Activated T-cell treated with anti-CD3 and anti-CD28 coated beads for 1 hour (primary cell): ENCODE measurements around the gene TBCE.

ENCODE experiments used
- DNase-seq: peaks from one replicate; pipeline ENCODE4 v3.0.0-alpha.2; 2020; ENCODE audit warnings: low read depth

The TBCE gene

GRCh38 chr1:235367000-235367908, at the start of gene TBCE:
Gene TBCE, plus strand, starts transcription at chr1:235367427. Its CDS starts 12,623 bp downstream, at chr1:235380050.
- peak; percentile 68 for DNase-seq

DNA sequence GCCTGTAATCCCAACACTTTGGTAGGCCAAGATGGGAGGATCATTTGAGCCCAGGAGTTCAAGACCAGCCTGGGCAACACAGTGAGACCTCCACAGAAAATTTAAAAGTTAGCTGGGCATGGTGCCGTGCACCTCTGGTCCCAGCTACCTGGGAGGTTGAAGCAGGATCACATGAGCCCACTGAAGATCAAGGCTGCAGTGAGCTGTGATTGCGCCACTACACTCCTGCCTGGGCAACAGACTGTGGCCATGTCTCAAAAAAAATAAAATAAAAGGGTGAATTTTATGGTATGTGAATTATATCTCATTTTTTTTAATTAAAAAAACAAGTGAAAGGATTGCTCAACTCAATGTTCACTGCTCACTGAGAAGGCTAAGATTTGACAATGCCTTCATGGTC, 48.0 kb upstream of the TBCE start:
- no peak for DNase-seq

GRCh38 chr1:235320521-235321179, 46.6 kb upstream of the TBCE start:
- no peak for DNase-seq

- no peak for DNase-seq
These were observed 42.9 kb upstream of the TBCE start for GRCh38 chr1:235324296-235324695.

DNA sequence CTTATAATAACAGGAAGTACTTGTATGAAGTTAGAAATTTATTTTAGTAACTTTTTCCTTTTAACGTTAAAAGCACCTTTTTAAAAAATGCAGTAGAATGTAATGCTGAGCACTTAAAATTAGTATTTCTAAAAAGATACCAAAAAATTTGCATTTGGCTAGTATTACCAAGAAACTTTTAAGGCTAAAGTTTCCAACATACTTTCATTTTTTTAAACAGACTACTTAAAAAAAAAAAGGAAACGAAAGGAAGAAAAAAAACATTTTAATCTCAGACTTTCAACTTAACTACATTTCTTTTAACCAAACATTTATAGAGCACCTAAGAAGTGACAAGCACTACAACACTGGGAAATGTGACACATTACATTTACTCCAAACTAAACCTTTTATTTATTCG, 42.1 kb upstream of the TBCE start:
- DNase-seq: no peak

DNA sequence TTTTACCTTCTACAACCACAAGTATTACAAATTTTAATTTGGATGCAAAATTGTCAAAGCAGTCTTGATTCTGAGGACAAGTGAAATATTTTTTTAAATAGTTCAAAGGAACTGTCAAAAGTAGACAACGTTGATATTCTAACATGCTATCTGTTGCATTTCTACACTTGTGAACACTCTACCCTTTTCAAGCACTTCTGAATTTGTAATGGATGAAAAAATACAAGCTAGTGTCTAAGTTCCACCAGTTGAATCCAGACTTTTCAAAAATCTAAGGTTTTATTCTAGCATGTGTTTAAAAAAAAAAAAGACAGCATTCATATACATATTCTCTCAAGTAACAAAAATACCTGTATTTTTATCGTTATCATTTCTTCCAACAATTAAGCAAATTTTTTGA, 41.4 kb upstream of the TBCE start:
- DNase-seq: no peak

- DNase-seq: peak; percentile 35
These were observed 40.3 kb upstream of the TBCE start for GRCh38 chr1:235326719-235327558.

- no peak for DNase-seq
These were observed 39.5 kb upstream of the TBCE start, which contains the start of gene ARID4B for GRCh38 chr1:235327559-235328270. Gene ARID4B, minus strand, starts transcription at chr1:235328179. Its CDS starts 1,260 bp downstream, at chr1:235326919.

DNA sequence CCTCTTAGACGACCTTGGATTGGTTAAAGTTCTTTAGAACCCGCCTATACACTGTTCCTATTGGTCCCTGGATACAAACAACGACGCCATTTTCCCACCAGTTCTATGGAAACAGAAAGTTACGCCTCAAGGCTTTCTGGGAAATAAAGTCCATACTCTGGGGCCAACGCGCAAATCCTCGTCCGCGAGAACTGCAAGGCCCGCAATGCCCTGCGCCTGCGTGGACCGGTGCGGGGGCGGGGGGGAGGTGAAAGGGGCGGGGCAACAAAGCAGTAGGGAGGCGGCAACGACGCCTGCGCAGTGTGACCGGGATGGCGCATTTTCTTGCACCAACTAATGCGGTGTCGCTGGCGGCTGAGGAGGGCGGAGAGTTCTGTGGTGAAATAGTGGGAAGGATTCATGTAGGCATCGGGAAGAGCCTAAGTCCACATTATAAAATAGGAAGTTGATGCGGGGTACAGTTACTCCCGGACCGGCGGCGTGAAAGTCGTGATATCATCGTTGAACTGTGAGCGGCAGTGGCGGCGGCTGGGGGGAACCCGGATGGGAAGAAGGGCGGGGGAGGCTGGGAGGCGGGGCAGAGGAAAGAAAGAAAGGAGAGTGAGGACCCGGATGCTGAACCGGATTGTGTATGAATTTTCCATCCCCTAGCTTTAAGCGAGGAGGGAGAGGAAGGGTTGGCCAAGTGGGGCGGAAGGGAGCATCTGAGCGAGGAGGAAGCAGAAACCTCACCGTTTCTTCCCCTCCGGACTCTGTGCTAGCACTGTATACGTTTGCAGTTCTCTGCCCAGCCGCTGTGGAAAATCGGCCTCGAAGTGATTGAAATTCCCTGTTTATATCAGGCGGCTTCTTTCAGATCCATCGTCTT, 38.7 kb upstream of the TBCE start, which contains the start of gene GGPS1:
TSS of gene GGPS1 (plus strand) at position 300 of the 868 bp plus-strand sequence. CDS start 6,695 bp downstream, outside the sequence.
- peak; percentile 99 for DNase-seq

- DNase-seq: peak; percentile 17
These were observed 37.9 kb upstream of the TBCE start for GRCh38 chr1:235329139-235329902.

DNA sequence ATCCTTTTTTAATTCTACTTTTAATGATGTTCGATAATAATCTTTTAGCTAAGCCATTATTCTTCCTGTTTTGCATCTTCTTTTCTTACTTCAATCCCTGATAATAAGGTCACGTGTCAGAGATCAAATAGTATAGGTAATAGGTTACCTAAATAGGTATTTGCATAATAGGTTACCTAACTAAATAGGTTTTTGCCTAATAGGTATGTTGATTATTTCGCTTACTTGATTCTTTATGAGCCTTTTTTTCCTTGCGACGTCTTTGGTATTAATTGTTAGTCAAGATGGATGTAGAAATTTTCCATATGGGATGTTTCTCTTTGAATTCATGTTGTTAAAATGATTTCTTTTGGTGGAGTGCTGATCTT, 36.3 kb upstream of the TBCE start:
- no peak for DNase-seq

- DNase-seq: no peak
These were observed 35.8 kb upstream of the TBCE start for GRCh38 chr1:235331401-235331800.

GRCh38 chr1:235336903-235337302, 30.3 kb upstream of the TBCE start:
- no peak for DNase-seq

DNA sequence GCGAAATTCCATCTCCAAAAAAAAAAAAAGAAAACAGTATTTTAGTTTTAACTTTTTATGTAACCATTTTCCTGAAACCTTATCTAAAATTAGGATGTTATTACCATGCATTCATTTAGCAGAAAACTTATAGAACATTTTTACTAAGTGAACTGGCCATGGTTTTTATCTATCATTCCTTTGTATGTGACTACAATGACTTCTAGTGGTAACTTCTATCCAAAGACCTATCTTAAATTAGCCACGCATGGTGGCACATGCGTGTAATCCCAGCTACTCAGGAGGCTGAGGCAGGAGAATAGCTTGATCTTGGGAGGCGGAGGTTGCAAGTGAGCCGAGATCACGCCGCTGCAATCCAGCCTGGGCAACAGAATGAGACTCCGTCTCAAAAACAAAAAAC, 27.5 kb upstream of the TBCE start:
- no peak for DNase-seq

GRCh38 chr1:235341334-235341733, 25.9 kb upstream of the TBCE start:
- DNase-seq: no peak

GRCh38 chr1:235342039-235342438, 25.2 kb upstream of the TBCE start:
- DNase-seq: no peak

DNA sequence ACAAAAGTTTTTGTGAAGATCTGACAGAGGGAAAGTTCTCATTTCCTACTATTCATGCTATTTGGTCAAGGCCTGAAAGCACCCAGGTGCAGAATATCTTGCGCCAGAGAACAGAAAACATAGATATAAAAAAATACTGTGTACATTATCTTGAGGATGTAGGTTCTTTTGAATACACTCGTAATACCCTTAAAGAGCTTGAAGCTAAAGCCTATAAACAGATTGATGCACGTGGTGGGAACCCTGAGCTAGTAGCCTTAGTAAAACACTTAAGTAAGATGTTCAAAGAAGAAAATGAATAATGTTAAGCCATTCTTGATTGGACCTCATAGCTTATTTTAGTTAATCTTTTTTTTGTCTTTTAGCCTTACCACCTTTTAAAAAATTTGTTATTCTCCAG, 24.8 kb upstream of the TBCE start:
- DNase-seq: no peak

GRCh38 chr1:235343726-235344125, 23.5 kb upstream of the TBCE start:
- DNase-seq: no peak

DNA sequence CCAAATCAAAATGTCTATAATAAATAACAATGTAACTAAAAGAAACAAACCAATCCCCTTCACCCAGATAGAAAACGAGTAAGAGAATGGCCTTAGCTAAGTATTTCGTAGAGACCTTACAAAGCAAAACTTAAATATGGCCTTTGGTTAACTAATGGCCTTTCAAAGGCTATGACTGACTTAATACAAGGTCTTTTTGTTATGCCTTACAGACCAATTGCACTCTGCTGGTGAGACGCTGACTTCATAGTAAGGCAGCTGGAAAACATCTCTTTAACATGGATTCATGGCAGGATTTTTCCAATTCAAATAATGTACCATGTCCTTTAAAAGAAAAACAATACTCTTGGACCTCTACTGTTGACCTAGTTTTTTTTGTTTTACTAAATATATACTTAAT, 15.8 kb upstream of the TBCE start:
- DNase-seq: no peak

DNA sequence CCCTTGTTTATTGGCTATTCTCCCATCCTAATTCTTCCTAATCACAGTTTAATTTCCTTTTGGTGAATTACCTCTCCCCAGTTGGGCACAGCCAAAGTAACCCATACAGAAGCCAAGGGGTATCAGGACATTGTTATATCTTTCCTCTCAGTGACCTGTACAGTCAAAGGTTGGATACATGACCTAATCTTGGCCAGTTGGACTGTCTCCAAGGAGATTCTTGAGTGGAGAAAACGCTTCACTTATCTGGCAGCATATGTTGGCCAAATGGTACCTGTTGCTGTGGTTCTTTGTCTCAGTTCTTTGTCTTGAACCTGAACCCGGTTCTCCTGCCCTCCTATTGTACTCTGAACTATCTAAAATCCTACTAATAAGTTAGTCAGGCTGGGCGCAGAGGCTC, 15.3 kb upstream of the TBCE start:
- DNase-seq: no peak
